Endothelial cell of umbilical vein (primary cell): ENCODE results near the gene ETF1. TPM values are rescaled to one million over a fixed set of nuclear protein-coding genes. Genes with fewer than 3 reads are reported as not detected.
A peak's percentile ranks its signal among the peaks of the same experiment; 100 is the strongest.

ENCODE experiments used
- BruUV-seq: library from RNA; stranded (reverse); fragments of 400-500 nt; replicated peaks from 2 replicates; lab custom pipeline; 2021; lab: Mats Ljungman, UMichigan
- CTCF ChIA-PET: fragments of 300-600, 350-600 bp; sonication (Branson Sonifier 250); formaldehyde crosslinking; loops from one replicate; lab custom pipeline; 2021; ENCODE audit warnings: antibody characterized with exemption, inconsistent platforms; lab: Charles Lee
- POLR2A ChIA-PET: fragments of 300-600, 350-600 bp; sonication (Branson Sonifier 250); formaldehyde crosslinking; loops from one replicate; lab custom pipeline; 2021; ENCODE audit warnings: antibody characterized with exemption, inconsistent platforms; lab: Charles Lee
- DNase-seq: peaks from one replicate; pipeline ENCODE4 v3.0.0-alpha.2; 2011; ENCODE audit warnings: low read depth, low spot score
- FAIRE-seq: peaks from 2 replicates; lab custom pipeline; 2011; peaks lifted over from hg19 to GRCh38; lab: Jason Lieb, UNC
- H2AFZ ChIP-seq: 2 replicates; pipeline ENCODE4 v1.6.0; 2012; ENCODE audit warnings: low read depth, low read length, control low read depth, inconsistent platforms
- H3K27ac ChIP-seq: 2 replicates; pipeline ENCODE4 v1.5.1; 2011; ENCODE audit warnings: low read depth, mild to moderate bottlenecking, control low read depth, low read length, moderate library complexity; ENCODE audit not compliant: insufficient read depth
- H3K27me3 ChIP-seq, 2 experiments: 2 replicates each; pipeline versions ENCODE4 v1.6.0 to v1.6.1; 2011; ENCODE audit warnings: low read length in 2 of 2, mixed read lengths in 1 of 2; ENCODE audit not compliant: control insufficient read depth in 2 of 2, insufficient read depth in 2 of 2
- H3K36me3 ChIP-seq, 2 experiments: 2 replicates in 1 of 2; 3 replicates in 1 of 2; pipeline ENCODE4 v1.5.1; 2011; ENCODE audit warnings: low read length in 2 of 2, mild to moderate bottlenecking in 1 of 2, moderate library complexity in 1 of 2; ENCODE audit not compliant: control insufficient read depth in 2 of 2, insufficient read depth in 2 of 2; ENCODE audit errors: extremely low read depth in 1 of 2
- H3K4me1 ChIP-seq: 3 replicates; pipeline ENCODE4 v1.5.1; 2011; ENCODE audit warnings: mild to moderate bottlenecking, low read length; ENCODE audit not compliant: control insufficient read depth, insufficient read depth; ENCODE audit errors: extremely low read depth
- H3K4me2 ChIP-seq: 2 replicates; pipeline ENCODE4 v1.6.1; 2011; ENCODE audit warnings: low read length, control low read depth, mixed read lengths; ENCODE audit not compliant: insufficient read depth
- H3K4me3 ChIP-seq, 3 experiments: fragments of 200-600 bp in 1 of 3; sonication (generic), shearing (Covaris generic) in 1 of 3; replicated peaks in 1 of 3; 2 replicates each; pipeline ENCODE4 v1.5.1; 2011 to 2016; ENCODE audit warnings: control low read depth in 3 of 3, low read length in 3 of 3, mild to moderate bottlenecking in 2 of 3, inconsistent platforms in 1 of 3, low read depth in 1 of 3, moderate library complexity in 1 of 3; ENCODE audit not compliant: insufficient read depth in 1 of 3
- H3K79me2 ChIP-seq: 2 replicates; pipeline ENCODE4 v1.6.0; 2012; ENCODE audit warnings: low read length, inconsistent platforms; ENCODE audit not compliant: control insufficient read depth, insufficient read depth
- H3K9ac ChIP-seq: replicated peaks from 2 replicates; pipeline ENCODE3; 2011; ENCODE audit warnings: low read length, control low read depth; ENCODE audit not compliant: insufficient read depth; ENCODE audit errors: extremely low read depth
- H3K9me1 ChIP-seq: replicated peaks from 3 replicates; pipeline ENCODE4 v1.6.0; 2011; ENCODE audit warnings: mild to moderate bottlenecking, low read length; ENCODE audit not compliant: control insufficient read depth, insufficient read depth; ENCODE audit errors: extremely low read depth
- H3K9me3 ChIP-seq: replicated peaks from 2 replicates; pipeline ENCODE4 v1.5.1; 2012; ENCODE audit warnings: low read length, inconsistent platforms; ENCODE audit not compliant: control insufficient read depth, insufficient read depth
- H4K20me1 ChIP-seq: replicated peaks from 2 replicates; pipeline ENCODE3; 2011; ENCODE audit warnings: mild to moderate bottlenecking, low read length; ENCODE audit not compliant: control insufficient read depth, insufficient read depth; ENCODE audit errors: extremely low read depth
- CTCF ChIP-seq, 2 donors: IDR thresholded peaks; 1 replicate in 1 of 2; 2 replicates in 1 of 2; pipeline ENCODE4 v1.5.1; 2011; ENCODE audit warnings: low read length in 2 of 2, mild to moderate bottlenecking in 2 of 2, moderate library complexity in 2 of 2, control low read depth in 1 of 2, inconsistent platforms in 1 of 2, low read depth in 1 of 2; ENCODE audit not compliant: insufficient read depth in 1 of 2; ENCODE audit errors: extremely low read depth in 1 of 2
- MYC ChIP-seq: IDR thresholded peaks from one replicate; pipeline ENCODE4 v1.6.1; 2011; ENCODE audit warnings: mild to moderate bottlenecking, low read depth, low read length
- dilution Hi-C: fragments of 300-500 bp; cut with MboI; formaldehyde crosslinking; loops from one replicate; pipeline ENCODE4 v1.15.0; 2019; ENCODE audit warnings: low sequenced_read_pairs; ENCODE audit not compliant: extremely low pct_ligation_motif_present
- intact Hi-C: fragments of 100-400 bp; cut with micrococcal nuclease; formaldehyde crosslinking; loops from one replicate; pipeline ENCODE4 v1.10.0; 2022
- polyA plus RNA-seq, 4 experiments: library from polyadenylated mRNA; depleted of rRNA in 3 of 4; stranded (reverse) in 3 of 4; unstranded in 1 of 4; fragments of >200 nt; gene quantifications; 2 replicates each; pipeline versions ENCODE4 v1.2.1 to v1.2.3, GENCODE V29; 2011 to 2012; ENCODE audit warnings: missing spikeins in 1 of 4
- total RNA-seq: library from RNA; stranded (reverse); gene quantifications from 2 replicates; pipeline ENCODE4 v1.2.3, GENCODE V29; 2021

The ETF1 gene
- total and polyA plus RNA-seq, 2 donors (not counting 3 experiments of a cell fraction or from before 2014, with no cell fraction given), result 32.9 to 114 TPM

GRCh38 chr5:138464388-138465260 lies 78.4 kb downstream of the ETF1 start:
- peak overlapping the region; percentile 90 for H3K27ac ChIP-seq
- no peaks in the 10 kb centered on the region for H3K9me3 ChIP-seq
- H3K79me2 ChIP-seq, result peaks cover 5% of the 10 kb centered on the region
- H4K20me1 ChIP-seq, result no peaks in the 10 kb centered on the region
- H3K4me3 ChIP-seq, result peak overlapping the region; percentile 62 to 84 (median 69)
- H3K27me3 ChIP-seq, result no peaks in the 10 kb centered on the region
- TSS peak; percentile 77 for BruUV-seq
- DNase-seq, result peak; percentile 97
- no peaks in the 10 kb centered on the region for H3K9me1 ChIP-seq
- H3K4me1 ChIP-seq, result peaks cover 16% of the 10 kb centered on the region
- peak; percentile 98 for FAIRE-seq
- dilution Hi-C loops, result no loop called here
- ChIA-PET CTCF (interaction anchor here (0.5 to 5.0 kb wide), 11 partner anchors 9 to 160 kb away, joined by 3 to 70 read pairs (median 6); no protein-coding TSS in a partner anchor), POLR2A (interaction anchor here (1.1 to 1.6 kb wide), 2 partner anchors 25 to 28 kb away, joined by 3 to 6 read pairs; no protein-coding TSS in a partner anchor)
- peak overlapping the region; percentile 88 for H3K9ac ChIP-seq
- H2AFZ ChIP-seq, result peak overlapping the region; percentile 92
- peaks cover 0 to 3% of the 10 kb centered on the region in 2 experiments for H3K36me3 ChIP-seq
- intact Hi-C loops, result loop anchor here (1.0 kb wide), 4 partner anchors 14 to 79 kb away; partner anchors contain the start of gene ETF1
- TF ChIP-seq MYC (no peak), CTCF (IDR thresholded peaks at IDR 0.05; ENCODE audit: extremely low read depth in 1 of 2, insufficient read depth in 1 of 2, low read depth in 1 of 2, low read length in 2 of 2) (peak in 1 of 2 donors; percentile 3)
- H3K4me2 ChIP-seq, result peak overlapping the region; percentile 93
